ENCODE results near the gene COMMD10. TPM values are rescaled to one million over a fixed set of nuclear protein-coding genes. Genes with fewer than 3 reads are reported as not detected.
"Not testable (repeated sequence)": the region's sequence is repeated elsewhere in the genome, so short reads cannot be mapped to it uniquely, and the experiment has no call there.

COMMD10 gene
- total and polyA plus RNA-seq, 2 donors (not counting 1 experiment from before 2014, with no cell fraction given): 19.8 to 48.7 TPM

DNA sequence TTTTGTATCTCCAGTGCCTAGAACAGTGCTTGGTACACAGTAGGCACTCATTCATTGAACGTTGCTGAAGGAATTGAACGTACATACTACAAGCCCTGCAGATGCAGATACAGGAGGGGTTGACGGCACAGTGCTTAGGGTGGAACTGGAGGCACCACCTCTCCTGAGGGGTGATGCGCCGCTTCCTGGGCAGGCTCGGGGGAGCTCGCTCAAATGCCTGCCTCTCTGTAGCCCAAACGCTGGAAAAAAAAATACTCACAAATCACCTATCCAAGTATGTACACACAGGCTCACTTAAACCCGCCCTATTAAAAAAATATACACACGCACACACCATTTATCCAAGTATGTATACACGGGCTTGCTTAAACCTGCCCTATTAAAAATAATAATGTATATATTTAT lies 536 bp upstream of the COMMD10 start:
- Histone ChIP-seq H3K36me3 (replicated peaks in 1 of 2; ENCODE audit: control extremely low read depth in 1 of 2, control insufficient read depth in 1 of 2, extremely low read depth in 1 of 2, insufficient read depth in 2 of 2, low read length in 1 of 2) (peaks cover 3 to 8% of the 10 kb centered on the region in 2 experiments), H3K4me1 (ENCODE audit: control insufficient read depth in 2 of 2, insufficient read depth in 2 of 2, low read length in 2 of 2) (peaks cover 16 to 19% of the 10 kb centered on the region in 2 donors), H2AFZ (ENCODE audit: insufficient read depth, low read depth, low read length, poor library complexity, severe bottlenecking) (peak overlapping the region; percentile 68), H3K79me2 (ENCODE audit: control insufficient read depth, insufficient read depth, low read length) (peaks cover 43% of the 10 kb centered on the region), H4K20me1 (ENCODE audit: control insufficient read depth, insufficient read depth, low read length, poor library complexity, severe bottlenecking) (no peaks in the 10 kb centered on the region), H3K9ac (ENCODE audit: low read length) (peak overlapping the region; percentile 82), H3K9me3 (ENCODE audit: control extremely low read depth in 1 of 3, control insufficient read depth in 2 of 3, insufficient read depth in 1 of 3, low read length in 2 of 3) (no peaks in the 10 kb centered on the region), H3K27me3 (replicated peaks in 1 of 4; ENCODE audit: control extremely low read depth in 1 of 4, control insufficient read depth in 3 of 4, insufficient read depth in 4 of 4, low read length in 3 of 4) (no peaks in the 10 kb centered on the region), H3K27ac (ENCODE audit: low read length in 2 of 2) (peak overlapping the region; percentile 96), H3K4me2 (replicated peaks; ENCODE audit: low read depth, low read length, poor library complexity, severe bottlenecking) (peak overlapping the region; percentile 83), H3K4me3 (ENCODE audit: control extremely low read depth in 1 of 5, extremely low read depth in 1 of 5, insufficient read depth in 1 of 5, low read depth in 2 of 5, low read length in 4 of 5) (peak overlapping the region; percentile 35 to 85 (median 73))
- TF ChIP-seq, protein P1, sequence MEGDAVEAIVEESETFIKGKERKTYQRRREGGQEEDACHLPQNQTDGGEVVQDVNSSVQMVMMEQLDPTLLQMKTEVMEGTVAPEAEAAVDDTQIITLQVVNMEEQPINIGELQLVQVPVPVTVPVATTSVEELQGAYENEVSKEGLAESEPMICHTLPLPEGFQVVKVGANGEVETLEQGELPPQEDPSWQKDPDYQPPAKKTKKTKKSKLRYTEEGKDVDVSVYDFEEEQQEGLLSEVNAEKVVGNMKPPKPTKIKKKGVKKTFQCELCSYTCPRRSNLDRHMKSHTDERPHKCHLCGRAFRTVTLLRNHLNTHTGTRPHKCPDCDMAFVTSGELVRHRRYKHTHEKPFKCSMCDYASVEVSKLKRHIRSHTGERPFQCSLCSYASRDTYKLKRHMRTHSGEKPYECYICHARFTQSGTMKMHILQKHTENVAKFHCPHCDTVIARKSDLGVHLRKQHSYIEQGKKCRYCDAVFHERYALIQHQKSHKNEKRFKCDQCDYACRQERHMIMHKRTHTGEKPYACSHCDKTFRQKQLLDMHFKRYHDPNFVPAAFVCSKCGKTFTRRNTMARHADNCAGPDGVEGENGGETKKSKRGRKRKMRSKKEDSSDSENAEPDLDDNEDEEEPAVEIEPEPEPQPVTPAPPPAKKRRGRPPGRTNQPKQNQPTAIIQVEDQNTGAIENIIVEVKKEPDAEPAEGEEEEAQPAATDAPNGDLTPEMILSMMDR (IDR thresholded peaks at IDR 0.05): no peak
- no peak for TF ChIP-seq EZH2 (IDR thresholded peaks at IDR 0.05; ENCODE audit: borderline replicate concordance, insufficient read depth, low read depth, low read length, poor library complexity, severe bottlenecking)
- Mint-ChIP-seq H3K27me3 (no peaks in the 10 kb centered on the region), H3K4me1 (peaks cover 39% of the 10 kb centered on the region), H3K27ac (peak overlapping the region; percentile 88), H3K9me3 (ENCODE audit: insufficient read depth) (no peaks in the 10 kb centered on the region), H3K4me3 (peak overlapping the region; percentile 96)
- 4% methylated on average over 8 of the region's 11 CpGs for WGBS (ENCODE audit: insufficient coverage)
- intact Hi-C loops (cut with micrococcal nuclease): loop anchor here (1.0 to 2.0 kb wide), 2 partner anchors 8 to 539 kb away; partner anchors contain the start of gene FEM1C
- ChIA-PET POLR2A (interaction anchor here (0.7 to 0.9 kb wide), 3 partner anchors 273 to 540 kb away, joined by 3 to 6 read pairs (median 3); partner anchors contain the start of gene FEM1C), CTCF (interaction anchor here (1.2 to 2.2 kb wide), 2 partner anchors 11 to 16 kb away, joined by 5 read pairs; no protein-coding TSS in a partner anchor)
- peak; percentile 4 for ATAC-seq (ENCODE audit: low read depth)
- peak; percentile 43 for DNase-seq

- H3K79me2 ChIP-seq (ENCODE audit: control insufficient read depth, insufficient read depth, low read length): peaks cover 27% of the 10 kb centered on the region
Observed at GRCh38 chr5:116086309-116086708, 1.5 kb downstream of the COMMD10 start.

More at GRCh38 chr5:116086309-116086708, 1.5 kb downstream of the COMMD10 start:
- H3K9me3 Mint-ChIP-seq (ENCODE audit: insufficient read depth); H3K27me3 ChIP-seq (replicated peaks in 1 of 4; ENCODE audit: control extremely low read depth in 1 of 4, control insufficient read depth in 3 of 4, insufficient read depth in 4 of 4, low read length in 3 of 4); ATAC-seq (ENCODE audit: low read depth); H3K4me2 ChIP-seq (replicated peaks; ENCODE audit: low read depth, low read length, poor library complexity, severe bottlenecking); H2AFZ ChIP-seq (ENCODE audit: insufficient read depth, low read depth, low read length, poor library complexity, severe bottlenecking); H4K20me1 ChIP-seq (ENCODE audit: control insufficient read depth, insufficient read depth, low read length, poor library complexity, severe bottlenecking); H3K27me3 Mint-ChIP-seq; intact Hi-C loops (cut with micrococcal nuclease); H3K4me3 ChIP-seq (ENCODE audit: control extremely low read depth in 1 of 5, extremely low read depth in 1 of 5, insufficient read depth in 1 of 5, low read depth in 2 of 5, low read length in 4 of 5); DNase-seq; H3K9me3 ChIP-seq (ENCODE audit: control extremely low read depth in 1 of 3, control insufficient read depth in 2 of 3, insufficient read depth in 1 of 3, low read length in 2 of 3); H3K9ac ChIP-seq (ENCODE audit: low read length): not testable (repeated sequence)
- 96% methylated on average over 10 of the region's 11 CpGs for WGBS (ENCODE audit: insufficient coverage)
- Histone ChIP-seq H3K36me3 (replicated peaks in 1 of 2; ENCODE audit: control extremely low read depth in 1 of 2, control insufficient read depth in 1 of 2, extremely low read depth in 1 of 2, insufficient read depth in 2 of 2, low read length in 1 of 2) (peaks cover 3 to 16% of the 10 kb centered on the region in 2 experiments), H3K27ac (ENCODE audit: low read length in 2 of 2) (peak overlapping the region in 1 of 2 donors; percentile 96), H3K4me1 (ENCODE audit: control insufficient read depth in 2 of 2, insufficient read depth in 2 of 2, low read length in 2 of 2) (peaks cover 16 to 19% of the 10 kb centered on the region in 2 donors)
- Mint-ChIP-seq H3K4me1 (peaks cover 40% of the 10 kb centered on the region), H3K27ac (peak overlapping the region; percentile 79), H3K4me3 (peak overlapping the region; percentile 78)
- POLR2A ChIA-PET: interaction anchor here (1.3 kb wide), 1 partner anchor 10 kb away, joined by 4 read pairs; no protein-coding TSS in a partner anchor
- CTCF ChIA-PET: interaction anchor here (1.2 to 2.2 kb wide), 2 partner anchors 9 to 18 kb away, joined by 3 to 5 read pairs; no protein-coding TSS in a partner anchor
